ENCODE measurements around the gene GRID1. TPM values are rescaled to one million over a fixed set of nuclear protein-coding genes. Genes with fewer than 3 reads are reported as not detected.
"Not testable (repeated sequence)": the region's sequence is repeated elsewhere in the genome, so short reads cannot be mapped to it uniquely, and the experiment has no call there.

GRID1 gene
- polyA plus RNA-seq, 1 of the 3 experiments (the other 2 are of a cell fraction): 0.13 TPM

- TF ChIP-seq TAF1 (IDR thresholded peaks at IDR 0.05; ENCODE audit: borderline replicate concordance, low read depth, low read length) (no peak), RCOR1 (IDR thresholded peaks at IDR 0.05; ENCODE audit: low read length) (no peak), GABPA (IDR thresholded peaks at IDR 0.05; ENCODE audit: low read depth) (no peak), SMC3 (IDR thresholded peaks at IDR 0.05; ENCODE audit: low read depth, low read length) (no peak), FOXJ3 (CRISPR knock-in tag; IDR thresholded peaks at IDR 0.05) (no peak), FOXM1 (IDR thresholded peaks at IDR 0.05; ENCODE audit: low read depth) (no peak), MXI1 (IDR thresholded peaks at IDR 0.05; ENCODE audit: low read depth, low read length) (no peak)
Observed at GRCh38 chr10:86077871-86078638, 288.5 kb downstream of the GRID1 start (continued).

GRCh38 chr10:86077271-86077670 is 289.3 kb downstream of the GRID1 start:
- Histone ChIP-seq H3K4me3 (ENCODE audit: low read depth in 2 of 2, low read length in 1 of 2) (no peak overlapping the region), H3K9me3 (no peaks in the 10 kb centered on the region), H3F3A (replicated peaks; ENCODE audit: insufficient read depth) (no peaks in the 10 kb centered on the region), H2AFZ (ENCODE audit: low read depth) (no peak overlapping the region), H3K27me3 (ENCODE audit: insufficient read depth) (no peaks in the 10 kb centered on the region), H3K9me2 (no peaks in the 10 kb centered on the region), H3K4me1 (ENCODE audit: control insufficient read depth in 1 of 2, insufficient read depth in 2 of 2, low read depth in 1 of 2, low read length in 1 of 2) (peaks cover 0 to 4% of the 10 kb centered on the region in 2 experiments; a peak in 1 of 4 replicates), H3K27ac (ENCODE audit: low read depth in 2 of 2, low read length in 1 of 2) (no peak overlapping the region), H3K9ac (no peak overlapping the region), H4K20me1 (ENCODE audit: insufficient read depth) (no peaks in the 10 kb centered on the region), H3K36me3 (replicated peaks in 1 of 2; ENCODE audit: control insufficient read depth in 1 of 2, insufficient read depth in 2 of 2, low read length in 1 of 2) (no peaks in the 10 kb centered on the region), H3K79me2 (ENCODE audit: insufficient read depth) (no peaks in the 10 kb centered on the region), H3K4me2 (no peak overlapping the region)
- TF ChIP-seq SMC3 (IDR thresholded peaks at IDR 0.05; ENCODE audit: low read depth, low read length) (no peak), RFX5 (IDR thresholded peaks at IDR 0.05; ENCODE audit: low read length) (no peak), MEF2A (IDR thresholded peaks at IDR 0.05; ENCODE audit: borderline replicate concordance, low read depth) (no peak), RAD21 (IDR thresholded peaks at IDR 0.05; ENCODE audit: low read length) (no peak), CHD2 (IDR thresholded peaks at IDR 0.05; ENCODE audit: low read length, partially characterized antibody) (no peak), GABPA (IDR thresholded peaks at IDR 0.05; ENCODE audit: low read depth) (no peak)
- TF ChIP-seq, protein P1, sequence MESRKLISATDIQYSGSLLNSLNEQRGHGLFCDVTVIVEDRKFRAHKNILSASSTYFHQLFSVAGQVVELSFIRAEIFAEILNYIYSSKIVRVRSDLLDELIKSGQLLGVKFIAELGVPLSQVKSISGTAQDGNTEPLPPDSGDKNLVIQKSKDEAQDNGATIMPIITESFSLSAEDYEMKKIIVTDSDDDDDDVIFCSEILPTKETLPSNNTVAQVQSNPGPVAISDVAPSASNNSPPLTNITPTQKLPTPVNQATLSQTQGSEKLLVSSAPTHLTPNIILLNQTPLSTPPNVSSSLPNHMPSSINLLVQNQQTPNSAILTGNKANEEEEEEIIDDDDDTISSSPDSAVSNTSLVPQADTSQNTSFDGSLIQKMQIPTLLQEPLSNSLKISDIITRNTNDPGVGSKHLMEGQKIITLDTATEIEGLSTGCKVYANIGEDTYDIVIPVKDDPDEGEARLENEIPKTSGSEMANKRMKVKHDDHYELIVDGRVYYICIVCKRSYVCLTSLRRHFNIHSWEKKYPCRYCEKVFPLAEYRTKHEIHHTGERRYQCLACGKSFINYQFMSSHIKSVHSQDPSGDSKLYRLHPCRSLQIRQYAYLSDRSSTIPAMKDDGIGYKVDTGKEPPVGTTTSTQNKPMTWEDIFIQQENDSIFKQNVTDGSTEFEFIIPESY (IDR thresholded peaks at IDR 0.05; ENCODE audit: borderline replicate concordance, low read depth): no peak
- POLR2A ChIA-PET: no interaction called here
- 34% methylated on average over 6 of the region's 6 CpGs for WGBS (ENCODE audit: low lambda C conversion rate)
- no peak for DNase-seq
- CTCF ChIA-PET: interaction anchor here (1.9 kb wide), 1 partner anchor 23 kb away, joined by 4 read pairs; no protein-coding TSS in a partner anchor

GRCh38 chr10:86076497-86076896 is 290.1 kb downstream of the GRID1 start:
- H3K4me2 ChIP-seq; H3K4me1 ChIP-seq (ENCODE audit: control insufficient read depth in 1 of 2, insufficient read depth in 2 of 2, low read depth in 1 of 2, low read length in 1 of 2); H3K4me3 ChIP-seq (ENCODE audit: low read depth in 2 of 2, low read length in 1 of 2); H3F3A ChIP-seq (replicated peaks; ENCODE audit: insufficient read depth); H3K79me2 ChIP-seq (ENCODE audit: insufficient read depth); H3K36me3 ChIP-seq (replicated peaks in 1 of 2; ENCODE audit: control insufficient read depth in 1 of 2, insufficient read depth in 2 of 2, low read length in 1 of 2); CTCF ChIA-PET; H3K27ac ChIP-seq (ENCODE audit: low read depth in 2 of 2, low read length in 1 of 2); H2AFZ ChIP-seq (ENCODE audit: low read depth); H3K27me3 ChIP-seq (ENCODE audit: insufficient read depth); H3K9me3 ChIP-seq; POLR2A ChIA-PET; H3K9me2 ChIP-seq; H4K20me1 ChIP-seq (ENCODE audit: insufficient read depth); DNase-seq; H3K9ac ChIP-seq: not testable (repeated sequence)
- WGBS (ENCODE audit: low lambda C conversion rate): 48% methylated on average over 4 of the region's 4 CpGs
